ENCODE measurements around the gene PRKCQ.

GRCh38 chr10:6564367-6564766 is 15.7 kb downstream of the PRKCQ start:
- TF ChIP-seq CTCF (IDR thresholded peaks at IDR 0.05; ENCODE audit: low read length) (no peak), EZH2 (IDR thresholded peaks at IDR 0.05; ENCODE audit: borderline replicate concordance, low read length) (no peak)
